Osteoblast (primary cell): ENCODE data around the gene COX6A1. TPM values are rescaled to one million over a fixed set of nuclear protein-coding genes. Genes with fewer than 3 reads are reported as not detected.

Experiments
- DNase-seq: peaks from one replicate; pipeline ENCODE4 v3.0.0; 2011; ENCODE audit warnings: low spot score, mixed read lengths; ENCODE audit not compliant: insufficient read length; ENCODE audit errors: missing footprints
- H2AFZ ChIP-seq: 2 replicates; pipeline ENCODE4 v1.6.0; 2011; ENCODE audit warnings: mild to moderate bottlenecking, low read length
- H3K27ac ChIP-seq: 2 replicates; pipeline ENCODE4 v1.5.1; 2011; ENCODE audit warnings: mild to moderate bottlenecking, low read depth, low read length, moderate library complexity
- H3K27me3 ChIP-seq: 2 replicates; pipeline ENCODE4 v1.6.0; 2012; ENCODE audit warnings: mild to moderate bottlenecking, control low read depth, inconsistent platforms, low read length, moderate library complexity; ENCODE audit not compliant: insufficient read depth
- H3K36me3 ChIP-seq: 2 replicates; pipeline ENCODE4 v1.5.1; 2011; ENCODE audit warnings: mild to moderate bottlenecking, low read length, control low read depth, moderate library complexity; ENCODE audit not compliant: insufficient read depth
- H3K4me1 ChIP-seq: 2 replicates; pipeline ENCODE4 v1.5.1; 2011; ENCODE audit warnings: mild to moderate bottlenecking, low read length, control low read depth, moderate library complexity; ENCODE audit not compliant: insufficient read depth
- H3K4me2 ChIP-seq: 2 replicates; pipeline ENCODE4 v1.6.0; 2011; ENCODE audit warnings: mild to moderate bottlenecking, low read length; ENCODE audit not compliant: insufficient read depth
- H3K4me3 ChIP-seq: fragments of 200-600 bp; sonication (generic); 3 replicates; pipeline ENCODE4 v1.5.1; 2012; ENCODE audit warnings: mild to moderate bottlenecking, low read length, inconsistent platforms; ENCODE audit not compliant: insufficient read depth
- H3K79me2 ChIP-seq: 2 replicates; pipeline ENCODE4 v1.6.0; 2012; ENCODE audit warnings: mild to moderate bottlenecking, low read length, control low read depth, inconsistent platforms; ENCODE audit not compliant: insufficient read depth
- H3K9me3 ChIP-seq: 2 replicates; pipeline ENCODE4 v1.5.1; 2011; ENCODE audit warnings: low read depth, low read length, control low read depth
- H4K20me1 ChIP-seq: 2 replicates; pipeline ENCODE4 v1.6.0; 2012; ENCODE audit warnings: mild to moderate bottlenecking, low read length, control low read depth; ENCODE audit not compliant: insufficient read depth
- CTCF ChIP-seq: IDR thresholded peaks from 2 replicates; pipeline ENCODE4 v1.5.1; 2011; ENCODE audit warnings: mild to moderate bottlenecking, low read depth, low read length, moderate library complexity; ENCODE audit errors: extremely low read depth
- total RNA-seq: library from RNA; depleted of rRNA; stranded (reverse); fragments of >200 nt; gene quantifications from 2 replicates; pipeline ENCODE4 v1.2.3, GENCODE V29; 2012

The COX6A1 gene
- total RNA-seq, 1 donor, result 256 TPM

GRCh38 chr12:120468325-120468820 is 30.5 kb downstream of the COX6A1 start:
- peak overlapping the region; percentile 89 for H3K4me2 ChIP-seq
- H3K79me2 ChIP-seq, result peaks cover 84% of the 10 kb centered on the region
- peak overlapping the region; percentile 82 for H3K4me3 ChIP-seq
- peaks cover 35% of the 10 kb centered on the region for H3K36me3 ChIP-seq
- peaks cover 10% of the 10 kb centered on the region for H3K4me1 ChIP-seq
- H2AFZ ChIP-seq, result peak overlapping the region; percentile 67
- peaks cover 39% of the 10 kb centered on the region for H4K20me1 ChIP-seq
- no peaks in the 10 kb centered on the region for H3K27me3 ChIP-seq
- H3K9me3 ChIP-seq, result no peaks in the 10 kb centered on the region
- no peak for TF ChIP-seq CTCF
- H3K27ac ChIP-seq, result peak overlapping the region; percentile 77
- DNase-seq, result peak; percentile 91

- Histone ChIP-seq H3K79me2 (peaks cover 78% of the 10 kb centered on the region), H3K27ac (peak overlapping the region; percentile 77), H3K9me3 (no peaks in the 10 kb centered on the region), H2AFZ (peak overlapping the region; percentile 67), H3K27me3 (no peaks in the 10 kb centered on the region), H4K20me1 (peaks cover 39% of the 10 kb centered on the region), H3K36me3 (peaks cover 30% of the 10 kb centered on the region), H3K4me2 (peak overlapping the region; percentile 89), H3K4me1 (peaks cover 10% of the 10 kb centered on the region), H3K4me3 (peak overlapping the region; percentile 82)
- TF ChIP-seq CTCF, result no peak
- DNase-seq, result peak; percentile 85
Measured at GRCh38 chr12:120468821-120469449, 31.0 kb downstream of the COX6A1 start.

GRCh38 chr12:120469450-120470149 is 31.7 kb downstream of the COX6A1 start, which contains the start of gene SRSF9:
Gene SRSF9 (minus strand): TSS chr12:120469748. CDS start chr12:120469609, 139 bp downstream.
- DNase-seq, result peak; percentile 100
- H3K4me3 ChIP-seq, result peak within 1 kb of the TSS; percentile 82
- H4K20me1 ChIP-seq, result peaks cover 36% of the 10 kb centered on the region
- H3K27me3 ChIP-seq, result no peaks in the 10 kb centered on the region
- H2AFZ ChIP-seq, result peak within 1 kb of the TSS; percentile 87
- H3K36me3 ChIP-seq, result peaks cover 24% of the 10 kb centered on the region
- H3K27ac ChIP-seq, result peak within 1 kb of the TSS; percentile 77
- TF ChIP-seq CTCF, result peak; percentile 79
- no peaks in the 10 kb centered on the region for H3K9me3 ChIP-seq
- H3K4me1 ChIP-seq, result peaks cover 14% of the 10 kb centered on the region
- peaks cover 71% of the 10 kb centered on the region for H3K79me2 ChIP-seq
- peak within 1 kb of the TSS; percentile 89 for H3K4me2 ChIP-seq
